GM12878 (cell line): ENCODE measurements around the gene GPR18. TPM values are rescaled to one million over a fixed set of nuclear protein-coding genes. Genes with fewer than 3 reads are reported as not detected.
A peak's percentile ranks its signal among the peaks of the same experiment; 100 is the strongest.

Experiments
- ATF3 ChIP-seq: IDR thresholded peaks from 2 replicates; pipeline ENCODE4 v1.6.1; 2011; ENCODE audit warnings: low read depth, mild to moderate bottlenecking, low read length, moderate library complexity, borderline replicate concordance; ENCODE audit errors: extremely low read depth
- BMI1 ChIP-seq: fragments of 450-650 bp; IDR thresholded peaks from 2 replicates; pipeline ENCODE4 v1.6.1; 2016; ENCODE audit warnings: mild to moderate bottlenecking, moderate library complexity, borderline replicate concordance
- CREM ChIP-seq: IDR thresholded peaks from 2 replicates; pipeline ENCODE4 v1.6.1; 2014; ENCODE audit warnings: antibody characterized with exemption, low read depth
- DPF2 ChIP-seq: fragments of 450-650 bp; IDR thresholded peaks from 2 replicates; pipeline ENCODE4 v1.6.1; 2017; ENCODE audit warnings: mild to moderate bottlenecking
- EED ChIP-seq: sonication (generic); IDR thresholded peaks from 2 replicates; pipeline ENCODE4 v1.6.1; 2016; ENCODE audit warnings: antibody characterized with exemption, low read depth
- FOS ChIP-seq: IDR thresholded peaks from 3 replicates; pipeline ENCODE4 v1.6.1; 2011; ENCODE audit warnings: borderline replicate concordance; ENCODE audit not compliant: insufficient read length; ENCODE audit errors: extremely low read depth
- GATAD2B ChIP-seq: fragments of 450-650 bp; conservative IDR thresholded peaks from 2 replicates; pipeline ENCODE4 v1.6.1; 2017; ENCODE audit warnings: low read depth, mild to moderate bottlenecking, moderate library complexity
- IKZF1 ChIP-seq: fragments of 450-650 bp; conservative IDR thresholded peaks from 2 replicates; pipeline ENCODE4 v1.6.1; 2017; ENCODE audit warnings: antibody characterized with exemption, mild to moderate bottlenecking
- IRF3 ChIP-seq: fragments of 450-650 bp; IDR thresholded peaks from 2 replicates; pipeline ENCODE4 v1.6.1; 2014; ENCODE audit warnings: mild to moderate bottlenecking
- MEF2A ChIP-seq: IDR thresholded peaks from 2 replicates; pipeline ENCODE4 v1.6.1; 2011; ENCODE audit warnings: low read depth, mild to moderate bottlenecking, low read length, moderate library complexity; ENCODE audit not compliant: insufficient read depth
- MEF2B ChIP-seq: fragments of 450-650 bp; IDR thresholded peaks from 2 replicates; pipeline ENCODE4 v1.6.1; 2018; ENCODE audit warnings: mild to moderate bottlenecking, moderate library complexity; ENCODE audit not compliant: partially characterized antibody, poor library complexity, severe bottlenecking
- MTA3 ChIP-seq: IDR thresholded peaks from 2 replicates; pipeline ENCODE4 v1.6.1; 2012; ENCODE audit warnings: low read length, inconsistent platforms, borderline replicate concordance
- NFXL1 ChIP-seq: fragments of 450-650 bp; IDR thresholded peaks from 2 replicates; pipeline ENCODE4 v1.6.1; 2017; ENCODE audit warnings: antibody characterized with exemption, mild to moderate bottlenecking, borderline replicate concordance
- NR2F1 ChIP-seq: fragments of 450-650 bp; conservative IDR thresholded peaks from 2 replicates; pipeline ENCODE4 v1.6.1; 2017; ENCODE audit warnings: mild to moderate bottlenecking
- PAX5 ChIP-seq: IDR thresholded peaks from 2 replicates; pipeline ENCODE4 v1.6.1; 2011; ENCODE audit warnings: low read depth, low read length, borderline replicate concordance
- POLR2A ChIP-seq: IDR thresholded peaks from 2 replicates; pipeline ENCODE4 v1.6.1; 2011; ENCODE audit warnings: low read depth, mild to moderate bottlenecking, low read length
- REST ChIP-seq: IDR thresholded peaks from 2 replicates; pipeline ENCODE4 v1.6.1; 2012; ENCODE audit warnings: mild to moderate bottlenecking, low read depth, low read length
- RUNX3 ChIP-seq: IDR thresholded peaks from 2 replicates; pipeline ENCODE4 v1.6.1; 2012; ENCODE audit warnings: low read length, inconsistent platforms
- SREBF2 ChIP-seq: IDR thresholded peaks from 2 replicates; pipeline ENCODE4 v1.6.1; 2012; ENCODE audit warnings: mild to moderate bottlenecking, low read length
- TAF1 ChIP-seq: IDR thresholded peaks from 2 replicates; pipeline ENCODE4 v1.6.1; 2011; ENCODE audit warnings: mild to moderate bottlenecking, low read depth, low read length, borderline replicate concordance
- TBL1XR1 ChIP-seq: IDR thresholded peaks from 2 replicates; pipeline ENCODE4 v1.6.1; 2012; ENCODE audit warnings: low read depth, low read length, improper control_type of control experiment
- TCF3 ChIP-seq: IDR thresholded peaks from 2 replicates; pipeline ENCODE4 v1.6.1; 2012; ENCODE audit warnings: low read depth, mild to moderate bottlenecking, low read length, borderline replicate concordance; ENCODE audit not compliant: insufficient read depth
- TCF7 ChIP-seq: IDR thresholded peaks from 2 replicates; pipeline ENCODE4 v1.6.1; 2014; ENCODE audit warnings: antibody characterized with exemption, borderline replicate concordance
- YY1 ChIP-seq: IDR thresholded peaks from 2 replicates; pipeline ENCODE4 v1.6.1; 2011; ENCODE audit warnings: low read depth, mild to moderate bottlenecking, low read length
- polyA plus RNA-seq, 11 experiments: library from polyadenylated mRNA; depleted of rRNA in 4 of 11; unstranded in 6 of 11; stranded (reverse) in 5 of 11; fragments of >200 nt; fragmentation: Nextera tagmentation in 4 of 11; fragmentation: Illumina TruSeq in 1 of 11; extraction: Ambion mirVana in 4 of 11; extraction: Trizol in 1 of 11; gene quantifications; 1 replicate in 1 of 11; 2 replicates in 10 of 11; pipeline versions ENCODE4 v1.2.1 to v1.2.3, GENCODE V29; 2011 to 2016; ENCODE audit warnings: inconsistent platforms in 2 of 11, missing spikeins in 2 of 11, low read depth in 1 of 11
- total RNA-seq, 4 experiments: library from RNA; depleted of rRNA in 3 of 4; stranded (reverse); fragments of >200 nt in 3 of 4; fragmentation: Illumina TruSeq in 1 of 4; extraction: Trizol in 1 of 4; gene quantifications; 2 replicates each; pipeline versions ENCODE4 v1.2.1 to v1.2.3, GENCODE V29; 2013 to 2021

The GPR18 gene
- total and polyA plus RNA-seq, 10 of the 15 experiments (the other 5 are each of a cell fraction or from before 2014, with no cell fraction given): 3.3 to 12.9 (median 5.2) TPM

GRCh38 chr13:99214232-99214631 lies 43.9 kb downstream of the GPR18 start (continued):
- TF ChIP-seq MEF2B (no peak), EED (peak; percentile 48; the same call in 1 of the 2 replicates), GATAD2B (no peak), YY1 (no peak), ATF3 (no peak), POLR2A (no peak), TCF7 (no peak), BMI1 (no peak), PAX5 (peak; percentile 66; the same call in 1 of the 2 replicates), RUNX3 (peak; percentile 82), NR2F1 (no peak), TCF3 (no peak), MEF2A (0 out of 2 replicates have a peak, but pooled peaks have one; percentile 43), CREM (no peak), TBL1XR1 (no peak), DPF2 (no peak), MTA3 (no peak), REST (no peak), NFXL1 (no peak), FOS (no peak), IKZF1 (peak; percentile 27; the same call in 1 of the 2 replicates), TAF1 (0 out of 2 replicates have a peak, but pooled peaks have one; percentile 16), IRF3 (no peak), SREBF2 (no peak)
- TF ChIP-seq, all 136 proteins: peak for 10
